HEK293T (cell line): Measurements from ENCODE around the gene CNOT11.
"Not testable (repeated sequence)": the region's sequence is repeated elsewhere in the genome, so short reads cannot be mapped to it uniquely, and the experiment has no call there.

Experiments used
- BHLHE40 ChIP-seq: fragments of 450-650 bp; IDR thresholded peaks from 2 replicates; pipeline ENCODE4 v1.6.1; 2016; ENCODE audit warnings: mild to moderate bottlenecking, moderate library complexity, borderline replicate concordance
- CTBP1 ChIP-seq: fragments of 450-650 bp; IDR thresholded peaks from 2 replicates; pipeline ENCODE4 v1.6.1; 2016; ENCODE audit warnings: borderline replicate concordance
- NFRKB ChIP-seq: fragments of 450-650 bp; IDR thresholded peaks from 2 replicates; pipeline ENCODE4 v1.6.1; 2016; ENCODE audit warnings: mild to moderate bottlenecking, moderate library complexity
- SUZ12 ChIP-seq: fragments of 450-650 bp; IDR thresholded peaks from 2 replicates; pipeline ENCODE4 v1.6.1; 2016; ENCODE audit warnings: mild to moderate bottlenecking
- TARDBP ChIP-seq: fragments of 450-650 bp; IDR thresholded peaks from 2 replicates; pipeline ENCODE4 v1.6.1; 2016
- ZNF384 ChIP-seq: fragments of 450-650 bp; IDR thresholded peaks from 2 replicates; pipeline ENCODE4 v1.6.1; 2016

- TF ChIP-seq NFRKB, TARDBP, BHLHE40, SUZ12, CTBP1, ZNF384: not testable (repeated sequence)
Measured at GRCh38 chr2:101251246-101251781, 1.4 kb upstream of the CNOT11 start.
